CD14-positive monocyte (primary cell): Measurements from ENCODE around the gene NOP53. TPM values are rescaled to one million over a fixed set of nuclear protein-coding genes. Genes with fewer than 3 reads are reported as not detected.
A peak's percentile ranks its signal among the peaks of the same experiment; 100 is the strongest.
"Not testable (repeated sequence)": the region's sequence is repeated elsewhere in the genome, so short reads cannot be mapped to it uniquely, and the experiment has no call there.

Experiments
- DNase-seq, 3 donors: peaks; one replicate each; pipeline ENCODE4 v3.0.0-alpha.2; 2011 to 2022
- H2AFZ ChIP-seq: 2 replicates; pipeline ENCODE4 v1.6.0; 2012; ENCODE audit warnings: mild to moderate bottlenecking, low read depth, low read length, inconsistent platforms; ENCODE audit not compliant: insufficient read depth, poor library complexity, severe bottlenecking
- H3K27ac ChIP-seq, 2 donors: 1 replicate in 1 of 2; 2 replicates in 1 of 2; pipeline ENCODE4 v1.5.1; 2012 to 2013; ENCODE audit warnings: low read length in 2 of 2, control low read depth in 1 of 2, inconsistent platforms in 1 of 2, low read depth in 1 of 2, mild to moderate bottlenecking in 1 of 2
- H3K27me3 ChIP-seq, 2 donors: one replicate each; pipeline versions ENCODE4 v1.6.0 to v1.6.1; 2011 to 2013; ENCODE audit warnings: low read length in 2 of 2; ENCODE audit not compliant: control insufficient read depth in 2 of 2, insufficient read depth in 2 of 2
- H3K36me3 ChIP-seq, 2 donors: replicated peaks in 1 of 2; 1 replicate in 1 of 2; 2 replicates in 1 of 2; pipeline versions ENCODE4 v1.5.1 to v1.6.1; 2012 to 2013; ENCODE audit warnings: low read length in 2 of 2, control low read depth in 1 of 2, inconsistent platforms in 1 of 2, mild to moderate bottlenecking in 1 of 2; ENCODE audit not compliant: insufficient read depth in 2 of 2, control insufficient read depth in 1 of 2
- H3K4me1 ChIP-seq, 2 donors: 1 replicate in 1 of 2; 2 replicates in 1 of 2; pipeline versions ENCODE4 v1.5.1 to v1.6.1; 2012 to 2013; ENCODE audit warnings: low read length in 2 of 2, control low read depth in 1 of 2, inconsistent platforms in 1 of 2, mild to moderate bottlenecking in 1 of 2, moderate library complexity in 1 of 2; ENCODE audit not compliant: insufficient read depth in 2 of 2, control insufficient read depth in 1 of 2
- H3K4me2 ChIP-seq: replicated peaks from 2 replicates; pipeline ENCODE3; 2012; ENCODE audit warnings: low read length, moderate library complexity, mild to moderate bottlenecking; ENCODE audit not compliant: poor library complexity, severe bottlenecking; ENCODE audit errors: extremely low read depth
- H3K4me3 ChIP-seq, 3 experiments: fragments of 200-600 bp in 1 of 3; sonication (generic) in 1 of 3; replicated peaks in 1 of 3; 1 replicate in 2 of 3; 2 replicates in 1 of 3; pipeline ENCODE4 v1.5.1; 2011 to 2013; ENCODE audit warnings: low read length in 3 of 3, mild to moderate bottlenecking in 3 of 3, control low read depth in 2 of 3, low read depth in 2 of 3, inconsistent platforms in 1 of 3, moderate library complexity in 1 of 3
- H3K79me2 ChIP-seq: 2 replicates; pipeline ENCODE4 v1.6.0; 2012; ENCODE audit warnings: mild to moderate bottlenecking, control low read depth, inconsistent platforms, low read length, moderate library complexity; ENCODE audit not compliant: insufficient read depth
- H3K9ac ChIP-seq: 2 replicates; pipeline ENCODE4 v1.6.0; 2017; ENCODE audit warnings: low read length, mild to moderate bottlenecking; ENCODE audit not compliant: insufficient read depth, poor library complexity, severe bottlenecking
- H3K9me3 ChIP-seq, 2 donors: replicated peaks in 1 of 2; 1 replicate in 1 of 2; 2 replicates in 1 of 2; pipeline versions ENCODE4 v1.5.1 to v1.6.1; 2012 to 2013; ENCODE audit warnings: low read length in 2 of 2, control low read depth in 1 of 2; ENCODE audit not compliant: control insufficient read depth in 1 of 2, insufficient read depth in 1 of 2
- H4K20me1 ChIP-seq: 2 replicates; pipeline ENCODE4 v1.6.0; 2012; ENCODE audit warnings: mild to moderate bottlenecking, low read length, control low read depth, moderate library complexity; ENCODE audit not compliant: insufficient read depth
- H3K27ac Mint-ChIP-seq, 7 donors: one replicate each; pipeline ENCODE4 v1.8.0; 2020; ENCODE audit warnings: mild to moderate bottlenecking in 7 of 7, mixed read lengths in 7 of 7, moderate library complexity in 6 of 7, inconsistent platforms in 2 of 7
- H3K27me3 Mint-ChIP-seq, 3 donors: one replicate each; pipeline ENCODE4 v1.8.0; 2021 to 2022; ENCODE audit warnings: low read depth in 3 of 3, mild to moderate bottlenecking in 3 of 3, mixed read lengths in 3 of 3, moderate library complexity in 3 of 3, inconsistent platforms in 1 of 3
- H3K36me3 Mint-ChIP-seq, 2 donors: one replicate each; pipeline ENCODE4 v1.8.0; 2020; ENCODE audit warnings: mixed read lengths in 2 of 2, inconsistent platforms in 1 of 2, mild to moderate bottlenecking in 1 of 2
- H3K4me1 Mint-ChIP-seq: one replicate; pipeline ENCODE4 v1.8.0; 2020; ENCODE audit warnings: mild to moderate bottlenecking, mixed read lengths
- H3K4me3 Mint-ChIP-seq, 2 donors: one replicate each; pipeline ENCODE4 v1.8.0; 2020; ENCODE audit warnings: mild to moderate bottlenecking in 2 of 2, mixed read lengths in 2 of 2, moderate library complexity in 1 of 2
- H3K9me3 Mint-ChIP-seq, 7 donors: one replicate each; pipeline ENCODE4 v1.8.0; 2020 to 2022; ENCODE audit warnings: mixed read lengths in 7 of 7, mild to moderate bottlenecking in 6 of 7, moderate library complexity in 6 of 7, inconsistent platforms in 2 of 7
- WGBS: methylation state at CpG from one replicate; pipeline ENCODE4 v1.1.5; 2013; ENCODE audit warnings: missing lambda C conversion rate; ENCODE audit not compliant: insufficient coverage; 5-methylcytosine and 5-hydroxymethylcytosine counted together
- intact Hi-C, 2 donors: fragments of 100-400 bp; cut with micrococcal nuclease; formaldehyde crosslinking; loops; one replicate each; pipeline versions ENCODE4 v1.15.0 to v1.15.1; 2023
- polyA plus RNA-seq, 3 donors: library from polyadenylated mRNA; depleted of rRNA in 1 of 3; unstranded in 2 of 3; stranded (reverse) in 1 of 3; fragments of 300-500 nt in 2 of 3; fragments of >200 nt in 1 of 3; fragmentation: Illumina TruSeq in 2 of 3; gene quantifications; 1 replicate in 2 of 3; 2 replicates in 1 of 3; pipeline ENCODE4 v1.2.3, GENCODE V29; 2012 to 2021
- TF ChIP-seq, protein P1 (sequence below): fragments of 200-600 bp; IDR thresholded peaks from one replicate; pipeline ENCODE4 v1.8.0; 2022; ENCODE audit warnings: antibody characterized with exemption, mild to moderate bottlenecking

NOP53 gene
- polyA plus RNA-seq, 3 donors: 47.5 to 193 (median 70.4) TPM

DNA sequence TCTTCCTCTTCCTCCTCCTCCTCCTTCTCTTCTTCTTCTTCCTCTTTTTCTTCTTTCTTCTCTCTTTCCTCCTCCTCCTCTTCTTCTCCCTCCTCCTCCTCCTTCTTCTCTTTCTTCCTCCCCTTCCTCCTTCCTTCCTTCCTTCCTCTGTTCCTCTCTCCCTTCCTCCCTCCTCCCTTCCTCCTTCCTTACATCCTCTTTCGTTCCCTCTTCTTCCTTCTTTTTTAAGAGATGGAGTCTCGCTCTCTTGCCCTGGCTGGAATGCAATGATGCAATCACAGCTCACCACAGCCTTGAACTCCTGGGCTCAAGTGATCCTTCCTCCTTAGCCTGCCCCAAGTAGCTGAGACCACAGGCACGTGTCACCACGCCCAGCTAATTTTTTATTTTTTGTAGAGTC is 18.9 kb upstream of the NOP53 start:
- Mint-ChIP-seq H3K27me3 (peaks cover 30 to 42% (median 34%) of the 10 kb centered on the region in 3 donors), H3K27ac (peak overlapping the region; percentile 18 to 87 (median 68))
- peaks cover 14 to 24% of the 10 kb centered on the region in 2 donors for H3K27me3 ChIP-seq

DNA sequence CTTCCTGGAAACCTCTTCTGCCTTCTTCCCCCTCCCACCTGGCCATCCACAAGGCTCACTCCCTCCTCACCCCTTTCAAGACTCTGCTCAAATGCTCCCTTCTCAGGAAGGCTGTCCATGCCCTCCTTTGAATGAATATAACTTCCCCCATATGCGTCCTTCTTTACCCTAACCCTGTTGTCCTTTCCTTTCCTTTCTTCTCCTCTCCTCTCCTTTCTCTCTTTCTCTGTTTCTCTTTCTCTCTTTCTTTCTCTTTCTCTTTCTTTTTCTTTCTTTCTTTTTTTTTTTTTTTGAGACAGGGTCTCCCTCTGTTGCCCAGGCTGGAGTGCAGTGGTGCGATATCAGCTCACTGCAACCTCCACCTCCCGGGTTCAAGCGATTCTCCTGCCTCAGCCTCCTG is 17.1 kb upstream of the NOP53 start:
- H2AFZ ChIP-seq, H3K9ac ChIP-seq, DNase-seq, intact Hi-C loops, H4K20me1 ChIP-seq, H3K27ac Mint-ChIP-seq, H3K4me2 ChIP-seq, H3K27ac ChIP-seq, H3K36me3 Mint-ChIP-seq, H3K36me3 ChIP-seq, H3K4me3 ChIP-seq, H3K79me2 ChIP-seq: not testable (repeated sequence)
- H3K4me1 ChIP-seq: peaks cover 6 to 13% of the 10 kb centered on the region in 2 donors
- H3K9me3 ChIP-seq: peaks cover 15 to 20% of the 10 kb centered on the region in 2 donors
- Mint-ChIP-seq H3K9me3 (peaks cover 10 to 27% (median 12%) of the 10 kb centered on the region in 7 donors), H3K4me3 (peak overlapping the region in 1 of 2 donors; percentile 54), H3K27me3 (peaks cover 25 to 39% (median 31%) of the 10 kb centered on the region in 3 donors), H3K4me1 (peaks cover 16% of the 10 kb centered on the region)
- 38% methylated on average over 1 of the region's 4 CpGs for WGBS
- H3K27me3 ChIP-seq: peaks cover 14 to 24% of the 10 kb centered on the region in 2 donors

More for the DNA sequence above, 18.9 kb upstream of the NOP53 start:
- Histone ChIP-seq H3K4me1 (peaks cover 12 to 20% of the 10 kb centered on the region in 2 donors), H3K4me2 (no peak overlapping the region), H3K36me3 (no peaks in the 10 kb centered on the region), H3K4me3 (no peak overlapping the region), H3K79me2 (no peaks in the 10 kb centered on the region), H3K27ac (peak overlapping the region; percentile 32 to 71), H4K20me1 (no peaks in the 10 kb centered on the region), H3K9me3 (peaks cover 15 to 20% of the 10 kb centered on the region in 2 donors), H3K9ac (no peak overlapping the region), H2AFZ (no peak overlapping the region)
- Mint-ChIP-seq H3K4me1 (peaks cover 19% of the 10 kb centered on the region), H3K9me3 (peaks cover 10 to 27% (median 12%) of the 10 kb centered on the region in 7 donors), H3K4me3 (no peak overlapping the region), H3K36me3 (no peaks in the 10 kb centered on the region)
- DNase-seq: peak; percentile 17 to 53 (median 21)
- TF ChIP-seq, protein P1, sequence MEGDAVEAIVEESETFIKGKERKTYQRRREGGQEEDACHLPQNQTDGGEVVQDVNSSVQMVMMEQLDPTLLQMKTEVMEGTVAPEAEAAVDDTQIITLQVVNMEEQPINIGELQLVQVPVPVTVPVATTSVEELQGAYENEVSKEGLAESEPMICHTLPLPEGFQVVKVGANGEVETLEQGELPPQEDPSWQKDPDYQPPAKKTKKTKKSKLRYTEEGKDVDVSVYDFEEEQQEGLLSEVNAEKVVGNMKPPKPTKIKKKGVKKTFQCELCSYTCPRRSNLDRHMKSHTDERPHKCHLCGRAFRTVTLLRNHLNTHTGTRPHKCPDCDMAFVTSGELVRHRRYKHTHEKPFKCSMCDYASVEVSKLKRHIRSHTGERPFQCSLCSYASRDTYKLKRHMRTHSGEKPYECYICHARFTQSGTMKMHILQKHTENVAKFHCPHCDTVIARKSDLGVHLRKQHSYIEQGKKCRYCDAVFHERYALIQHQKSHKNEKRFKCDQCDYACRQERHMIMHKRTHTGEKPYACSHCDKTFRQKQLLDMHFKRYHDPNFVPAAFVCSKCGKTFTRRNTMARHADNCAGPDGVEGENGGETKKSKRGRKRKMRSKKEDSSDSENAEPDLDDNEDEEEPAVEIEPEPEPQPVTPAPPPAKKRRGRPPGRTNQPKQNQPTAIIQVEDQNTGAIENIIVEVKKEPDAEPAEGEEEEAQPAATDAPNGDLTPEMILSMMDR: no peak
- WGBS: 14% methylated on average over 1 of the region's 4 CpGs
- intact Hi-C loops: no loop called here
